Activated T-cell treated with anti-CD3 and anti-CD28 coated beads, Interleukin-2, amount 50 U/mL, for 72 hours (primary cell): ENCODE results near the gene FLRT2. TPM values are rescaled to one million over a fixed set of nuclear protein-coding genes. Genes with fewer than 3 reads are reported as not detected.

ENCODE experiments used
- ATAC-seq, 2 donors: fragments of 150-1000 bp; cut with Tn5 transposase; replicated peaks in 1 of 2; 2 replicates each; pipeline ENCODE4 v1.10.0; 2021; ENCODE audit warnings: moderate library complexity in 2 of 2, mild to moderate bottlenecking in 1 of 2
- DNase-seq, 2 donors: peaks; one replicate each; pipeline ENCODE4 v3.0.0; 2021 to 2022; ENCODE audit warnings: mixed read lengths in 1 of 2
- H3K27ac Mint-ChIP-seq: one replicate; pipeline ENCODE4 v1.8.0; 2022; ENCODE audit warnings: mild to moderate bottlenecking, moderate library complexity, mixed read lengths
- H3K27me3 Mint-ChIP-seq: one replicate; pipeline ENCODE4 v1.8.0; 2022; ENCODE audit warnings: low read depth, mixed read lengths
- H3K36me3 Mint-ChIP-seq, 2 donors: one replicate each; pipeline ENCODE4 v1.8.0; 2022; ENCODE audit warnings: mixed read lengths in 2 of 2, mild to moderate bottlenecking in 1 of 2; ENCODE audit not compliant: insufficient read depth in 2 of 2
- H3K4me1 Mint-ChIP-seq: one replicate; pipeline ENCODE4 v1.8.0; 2022; ENCODE audit warnings: low read depth, mixed read lengths
- H3K4me3 Mint-ChIP-seq, 2 donors: one replicate each; pipeline ENCODE4 v1.8.0; 2022; ENCODE audit warnings: mild to moderate bottlenecking in 2 of 2, mixed read lengths in 2 of 2, moderate library complexity in 2 of 2
- H3K9me3 Mint-ChIP-seq, 2 donors: one replicate each; pipeline ENCODE4 v1.8.0; 2022; ENCODE audit warnings: mixed read lengths in 2 of 2
- total RNA-seq, 2 donors: library from RNA; stranded (reverse); gene quantifications; one replicate each; pipeline ENCODE4 v1.2.3, GENCODE V29; 2022

FLRT2 gene
- total RNA-seq, 2 donors from 2014 or later = not detected

GRCh38 chr14:85675957-85676356, 146.0 kb downstream of the FLRT2 start:
- H3K27me3 Mint-ChIP-seq = no peaks in the 10 kb centered on the region
- no peak for DNase-seq
- H3K27ac Mint-ChIP-seq = no peak overlapping the region
- no peaks in the 10 kb centered on the region for H3K9me3 Mint-ChIP-seq
- ATAC-seq = no peak
- H3K4me3 Mint-ChIP-seq = no peak overlapping the region
- H3K36me3 Mint-ChIP-seq = no peaks in the 10 kb centered on the region
- no peaks in the 10 kb centered on the region for H3K4me1 Mint-ChIP-seq

- ATAC-seq = no peak
- DNase-seq = no peak
- H3K27ac Mint-ChIP-seq = no peak overlapping the region
- H3K4me3 Mint-ChIP-seq = no peak overlapping the region
- peaks cover 0 to 4% of the 10 kb centered on the region in 2 donors for H3K9me3 Mint-ChIP-seq
- H3K27me3 Mint-ChIP-seq = no peaks in the 10 kb centered on the region
- no peaks in the 10 kb centered on the region for H3K36me3 Mint-ChIP-seq
- no peaks in the 10 kb centered on the region for H3K4me1 Mint-ChIP-seq
Observed at GRCh38 chr14:85686908-85687307, 157.0 kb downstream of the FLRT2 start.

- no peak for DNase-seq
- no peak overlapping the region for H3K4me3 Mint-ChIP-seq
- ATAC-seq = no peak
- H3K27ac Mint-ChIP-seq = no peak overlapping the region
- H3K36me3 Mint-ChIP-seq = no peaks in the 10 kb centered on the region
- H3K27me3 Mint-ChIP-seq = no peaks in the 10 kb centered on the region
- peaks cover 0 to 4% of the 10 kb centered on the region in 2 donors for H3K9me3 Mint-ChIP-seq
- H3K4me1 Mint-ChIP-seq = no peaks in the 10 kb centered on the region
Observed at GRCh38 chr14:85687456-85687855, 157.5 kb downstream of the FLRT2 start.

GRCh38 chr14:85688006-85688405, 158.1 kb downstream of the FLRT2 start:
- DNase-seq = no peak
- Mint-ChIP-seq H3K36me3 (no peaks in the 10 kb centered on the region), H3K4me3 (no peak overlapping the region), H3K4me1 (no peaks in the 10 kb centered on the region), H3K27me3 (no peaks in the 10 kb centered on the region), H3K27ac (no peak overlapping the region), H3K9me3 (peaks cover 0 to 4% of the 10 kb centered on the region in 2 donors)
- no peak for ATAC-seq

GRCh38 chr14:85695300-85695699, 165.4 kb downstream of the FLRT2 start:
- no peak overlapping the region for H3K4me3 Mint-ChIP-seq
- H3K9me3 Mint-ChIP-seq = peaks cover 3 to 4% of the 10 kb centered on the region in 2 donors
- H3K4me1 Mint-ChIP-seq = no peaks in the 10 kb centered on the region

GRCh38 chr14:85701116-85701515, 171.2 kb downstream of the FLRT2 start:
- Mint-ChIP-seq H3K4me1 (no peaks in the 10 kb centered on the region), H3K27ac (no peak overlapping the region), H3K9me3 (peaks cover 3 to 4% of the 10 kb centered on the region in 2 donors), H3K27me3 (no peaks in the 10 kb centered on the region), H3K4me3 (no peak overlapping the region), H3K36me3 (no peaks in the 10 kb centered on the region)
- ATAC-seq (no peak), DNase-seq (no peak)

More at GRCh38 chr14:85695300-85695699, 165.4 kb downstream of the FLRT2 start:
- no peaks in the 10 kb centered on the region for H3K36me3 Mint-ChIP-seq
- H3K27me3 Mint-ChIP-seq = no peaks in the 10 kb centered on the region
- DNase-seq = no peak
- ATAC-seq = no peak
- no peak overlapping the region for H3K27ac Mint-ChIP-seq

GRCh38 chr14:85701763-85702162, 171.8 kb downstream of the FLRT2 start:
- H3K27me3 Mint-ChIP-seq = no peaks in the 10 kb centered on the region
- ATAC-seq = no peak
- H3K36me3 Mint-ChIP-seq = no peaks in the 10 kb centered on the region
- no peaks in the 10 kb centered on the region for H3K4me1 Mint-ChIP-seq
- no peak overlapping the region for H3K27ac Mint-ChIP-seq
- no peak for DNase-seq
- H3K9me3 Mint-ChIP-seq = peaks cover 3 to 4% of the 10 kb centered on the region in 2 donors
- H3K4me3 Mint-ChIP-seq = no peak overlapping the region

GRCh38 chr14:85702191-85702590, 172.2 kb downstream of the FLRT2 start:
- Mint-ChIP-seq H3K27ac (no peak overlapping the region), H3K36me3 (no peaks in the 10 kb centered on the region), H3K4me3 (no peak overlapping the region), H3K4me1 (no peaks in the 10 kb centered on the region), H3K27me3 (no peaks in the 10 kb centered on the region), H3K9me3 (peaks cover 3 to 4% of the 10 kb centered on the region in 2 donors)
- DNase-seq (no peak), ATAC-seq (no peak)

GRCh38 chr14:85702997-85703396, 173.1 kb downstream of the FLRT2 start:
- no peaks in the 10 kb centered on the region for H3K4me1 Mint-ChIP-seq
- ATAC-seq (no peak), DNase-seq (no peak)
- H3K9me3 Mint-ChIP-seq = peaks cover 3 to 4% of the 10 kb centered on the region in 2 donors
- H3K4me3 Mint-ChIP-seq = no peak overlapping the region
- H3K27me3 Mint-ChIP-seq = no peaks in the 10 kb centered on the region
- no peaks in the 10 kb centered on the region for H3K36me3 Mint-ChIP-seq
- H3K27ac Mint-ChIP-seq = no peak overlapping the region
